Gastroesophageal sphincter (tissue), 4 donors: Measurements from ENCODE around the gene FAM240A. TPM values are rescaled to one million over a fixed set of nuclear protein-coding genes. Genes with fewer than 3 reads are reported as not detected.

Experiments
- ATAC-seq: fragments of 150-250 bp; one replicate; pipeline ENCODE4 v1.9.1; 2016; ENCODE audit warnings: mild to moderate bottlenecking, moderate library complexity
- H3K27ac ChIP-seq, 4 donors: fragments of 200-600 bp; sonication (generic) in 3 of 4; 1 replicate in 3 of 4; 2 replicates in 1 of 4; pipeline ENCODE4 v1.5.1; 2016 to 2019
- H3K27me3 ChIP-seq: fragments of 200-600 bp; sonication (generic); one replicate; pipeline ENCODE4 v1.5.1; 2019
- H3K36me3 ChIP-seq, 2 donors: fragments of 200-600 bp; sonication (generic); one replicate each; pipeline ENCODE4 v1.5.1; 2019; ENCODE audit warnings: control low read depth in 1 of 2
- H3K4me1 ChIP-seq, 3 donors: fragments of 200-600 bp; sonication (generic); 1 replicate in 2 of 3; 2 replicates in 1 of 3; pipeline ENCODE4 v1.5.1; 2016 to 2019; ENCODE audit warnings: control low read depth in 2 of 3
- H3K4me3 ChIP-seq, 2 donors: fragments of 200-600 bp; sonication (generic); one replicate each; pipeline ENCODE4 v1.5.1; 2019; ENCODE audit warnings: mild to moderate bottlenecking in 1 of 2, moderate library complexity in 1 of 2
- H3K9me3 ChIP-seq, 3 donors: fragments of 200-600 bp; sonication (generic); one replicate each; pipeline ENCODE4 v1.5.1; 2017 to 2019; ENCODE audit warnings: control low read depth in 2 of 3
- EP300 ChIP-seq: sonication (generic); formaldehyde crosslinking; IDR thresholded peaks from one replicate; pipeline ENCODE4 v1.6.1; 2017; ENCODE audit warnings: antibody characterized with exemption, mild to moderate bottlenecking
- POLR2A ChIP-seq, 2 donors: fragments of 450-650 bp; IDR thresholded peaks; one replicate each; pipeline ENCODE4 v1.6.1; 2017; ENCODE audit warnings: antibody characterized with exemption in 2 of 2, mild to moderate bottlenecking in 2 of 2, moderate library complexity in 1 of 2
- POLR2AphosphoS5 ChIP-seq: sonication (generic); formaldehyde crosslinking; IDR thresholded peaks from one replicate; pipeline ENCODE4 v1.6.1; 2017; ENCODE audit warnings: antibody characterized with exemption
- WGBS, 2 donors: methylation state at CpG; one replicate each; pipeline ENCODE4 v1.1.5; 2018; ENCODE audit warnings: low coverage in 1 of 2; 5-methylcytosine and 5-hydroxymethylcytosine counted together
- total RNA-seq, 4 donors: library from RNA; depleted of rRNA; stranded (reverse); fragments of >200 nt; gene quantifications; one replicate each; pipeline ENCODE4 v1.1.0, GENCODE V29; 2016
- TF ChIP-seq, protein P1 (sequence below), 4 experiments: fragments of 200-600 bp in 2 of 4; fragments of 450-650 bp in 2 of 4; sonication (generic) in 1 of 4; IDR thresholded peaks; one replicate each; pipeline ENCODE4 v1.5.1; 2017 to 2019; ENCODE audit warnings: antibody characterized with exemption in 4 of 4, mild to moderate bottlenecking in 2 of 4, moderate library complexity in 2 of 4

FAM240A gene
- total RNA-seq, 4 donors from 2014 or later, result not detected

DNA sequence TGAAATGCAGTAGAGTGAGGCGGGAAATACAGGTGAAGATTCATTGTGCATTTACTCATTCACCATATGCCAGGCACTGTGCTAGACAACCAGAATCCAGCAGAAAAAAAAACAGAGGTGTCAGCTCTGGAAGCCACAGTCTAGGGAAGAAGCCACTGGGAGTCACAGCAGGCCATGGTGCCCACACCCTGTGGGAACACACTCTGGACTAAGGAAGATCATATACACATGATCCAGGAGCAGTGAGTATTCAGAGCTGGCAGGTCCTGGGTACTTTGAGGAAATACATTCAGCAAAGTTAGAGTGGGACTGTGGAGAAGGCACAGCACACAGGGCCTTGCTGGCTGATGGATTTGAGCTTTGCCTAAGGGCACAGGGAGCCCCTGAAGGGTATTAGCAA lies 14.8 kb downstream of the FAM240A start:
- Histone ChIP-seq H3K27me3 (peaks cover 27% of the 10 kb centered on the region), H3K36me3 (no peaks in the 10 kb centered on the region), H3K4me1 (peaks cover 0 to 21% (median 14%) of the 10 kb centered on the region in 3 donors), H3K9me3 (no peaks in the 10 kb centered on the region), H3K4me3 (no peak overlapping the region), H3K27ac (no peak overlapping the region)
- TF ChIP-seq, protein P1, sequence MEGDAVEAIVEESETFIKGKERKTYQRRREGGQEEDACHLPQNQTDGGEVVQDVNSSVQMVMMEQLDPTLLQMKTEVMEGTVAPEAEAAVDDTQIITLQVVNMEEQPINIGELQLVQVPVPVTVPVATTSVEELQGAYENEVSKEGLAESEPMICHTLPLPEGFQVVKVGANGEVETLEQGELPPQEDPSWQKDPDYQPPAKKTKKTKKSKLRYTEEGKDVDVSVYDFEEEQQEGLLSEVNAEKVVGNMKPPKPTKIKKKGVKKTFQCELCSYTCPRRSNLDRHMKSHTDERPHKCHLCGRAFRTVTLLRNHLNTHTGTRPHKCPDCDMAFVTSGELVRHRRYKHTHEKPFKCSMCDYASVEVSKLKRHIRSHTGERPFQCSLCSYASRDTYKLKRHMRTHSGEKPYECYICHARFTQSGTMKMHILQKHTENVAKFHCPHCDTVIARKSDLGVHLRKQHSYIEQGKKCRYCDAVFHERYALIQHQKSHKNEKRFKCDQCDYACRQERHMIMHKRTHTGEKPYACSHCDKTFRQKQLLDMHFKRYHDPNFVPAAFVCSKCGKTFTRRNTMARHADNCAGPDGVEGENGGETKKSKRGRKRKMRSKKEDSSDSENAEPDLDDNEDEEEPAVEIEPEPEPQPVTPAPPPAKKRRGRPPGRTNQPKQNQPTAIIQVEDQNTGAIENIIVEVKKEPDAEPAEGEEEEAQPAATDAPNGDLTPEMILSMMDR (IDR thresholded peaks at IDR 0.05), result no peak
- TF ChIP-seq POLR2A (IDR thresholded peaks at IDR 0.05) (no peak), POLR2AphosphoS5 (no peak), EP300 (no peak)
- 88% methylated on average over 1 of the region's 1 CpG for WGBS, 2 donors
- no peak for ATAC-seq

DNA sequence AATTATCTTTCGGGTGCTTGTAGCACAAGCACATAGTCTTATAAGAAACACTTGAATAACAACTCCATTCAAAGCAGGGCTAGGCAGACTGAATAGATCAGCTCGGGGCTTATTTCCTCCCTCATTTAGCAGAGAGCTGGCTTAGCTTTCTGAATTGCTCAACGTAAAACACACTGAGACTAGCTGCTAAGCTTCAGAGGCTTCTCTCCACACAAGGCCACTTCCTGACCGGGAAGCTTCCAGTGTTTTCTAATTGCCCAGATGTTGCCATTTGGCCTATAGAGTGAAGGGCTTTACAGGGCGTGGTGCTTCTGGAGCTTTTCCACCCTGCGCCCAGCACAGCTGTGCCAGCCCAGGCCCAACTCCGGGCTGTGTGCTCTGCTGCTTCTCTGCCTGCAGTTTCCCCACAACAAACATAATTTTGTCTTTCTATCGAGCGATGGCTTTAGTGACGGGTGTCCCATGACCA lies 16.6 kb downstream of the FAM240A start:
- H3K4me3 ChIP-seq, result peak overlapping the region in 1 of 2 donors; percentile 42
- H3K9me3 ChIP-seq, result no peaks in the 10 kb centered on the region
- peaks cover 14% of the 10 kb centered on the region for H3K27me3 ChIP-seq
- WGBS, 2 donors, result 31 to 72% methylated on average over 3 to 7 of the region's 10 CpGs
- H3K36me3 ChIP-seq, result no peaks in the 10 kb centered on the region
- no peak for TF ChIP-seq POLR2AphosphoS5
- TF ChIP-seq, protein P1 (IDR thresholded peaks at IDR 0.05), result no peak
- no peak for TF ChIP-seq EP300
- TF ChIP-seq POLR2A (IDR thresholded peaks at IDR 0.05), result no peak
- peak overlapping the region in 3 of 4 donors; percentile 67 to 76 (median 70) for H3K27ac ChIP-seq
- ATAC-seq, result peak; percentile 41
- H3K4me1 ChIP-seq, result peaks cover 0 to 21% (median 14%) of the 10 kb centered on the region in 3 donors

DNA sequence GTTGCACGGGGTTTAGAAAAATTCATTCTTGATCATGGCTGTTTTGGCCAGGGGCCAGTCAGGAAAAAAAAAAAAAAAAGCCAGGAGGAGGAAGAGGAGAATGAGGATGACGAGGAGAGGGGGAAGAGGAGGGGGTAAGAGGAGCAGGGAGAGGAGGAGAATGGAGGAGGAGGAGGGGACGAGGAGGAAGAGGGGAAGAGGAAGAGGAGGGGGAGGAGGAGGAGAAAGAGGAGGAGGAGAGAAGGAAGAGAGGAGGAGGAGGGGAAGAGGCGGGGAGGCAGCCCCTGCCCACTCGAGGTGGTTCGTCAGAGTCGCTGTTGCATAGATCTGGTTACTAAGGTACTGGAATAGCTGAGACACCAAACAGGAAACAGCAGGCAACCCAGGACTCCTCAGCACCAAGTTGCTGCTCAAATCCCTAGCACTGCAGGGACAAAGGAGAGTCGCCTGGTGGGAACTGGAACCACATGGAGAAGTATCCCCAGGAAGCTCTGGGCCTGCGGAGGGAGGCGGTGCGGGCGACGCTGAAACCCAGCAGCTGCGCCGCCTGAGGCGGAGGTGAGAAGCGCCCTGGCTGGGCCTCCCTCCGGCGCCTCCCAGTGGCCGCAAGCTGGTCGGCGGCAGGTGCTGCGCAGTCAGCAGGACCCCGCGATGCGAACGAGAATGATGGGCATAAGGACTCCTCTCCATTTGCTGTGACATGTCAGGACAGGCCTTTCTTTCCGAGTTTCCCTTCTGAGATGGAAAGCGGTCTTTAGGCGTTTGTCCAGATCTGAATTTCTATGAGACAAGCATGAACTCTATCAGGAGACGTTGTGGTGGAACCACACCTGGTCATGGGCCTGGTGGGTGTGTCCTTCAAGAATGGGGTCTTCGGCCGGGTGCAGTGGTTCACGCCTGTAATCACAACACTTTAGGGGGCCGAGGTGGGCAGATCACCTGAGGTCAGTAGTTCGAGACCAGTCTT lies 17.5 kb downstream of the FAM240A start:
- Histone ChIP-seq H3K27ac (peak overlapping the region in 3 of 4 donors; percentile 67 to 76 (median 67)), H3K9me3 (no peaks in the 10 kb centered on the region), H3K4me3 (peak overlapping the region; percentile 1 to 42), H3K27me3 (peaks cover 5% of the 10 kb centered on the region), H3K36me3 (no peaks in the 10 kb centered on the region), H3K4me1 (peaks cover 0 to 21% (median 14%) of the 10 kb centered on the region in 3 donors)
- WGBS, 2 donors, result 0 to 15% methylated on average over 6 to 12 of the region's 36 CpGs
- peak; percentile 93 for ATAC-seq
- TF ChIP-seq POLR2A (IDR thresholded peaks at IDR 0.05) (no peak), EP300 (no peak), POLR2AphosphoS5 (no peak)
- TF ChIP-seq, protein P1 (IDR thresholded peaks at IDR 0.05), result peak; percentile 94 to 95 (median 94)

DNA sequence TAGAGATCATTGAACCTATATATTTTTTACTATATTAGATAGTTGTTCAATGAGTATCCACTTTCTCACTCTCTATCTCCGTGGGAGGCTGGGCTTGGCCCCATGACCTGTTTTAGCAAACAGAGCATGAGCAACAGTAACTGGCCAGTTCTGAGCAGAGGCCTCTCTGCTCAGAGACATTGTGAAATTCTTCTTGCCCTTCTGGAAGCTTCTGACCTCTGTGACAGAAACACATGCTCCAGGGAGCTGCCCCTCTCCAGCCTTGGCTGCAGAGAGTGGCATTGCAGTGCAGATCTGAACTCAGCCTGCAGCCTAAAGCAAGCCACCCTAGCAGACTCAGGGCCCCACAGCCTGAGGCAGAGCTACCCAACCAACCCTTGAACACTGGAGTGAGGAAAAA lies 20.5 kb downstream of the FAM240A start:
- H3K36me3 ChIP-seq, result no peaks in the 10 kb centered on the region
- ATAC-seq, result no peak
- WGBS, 2 donors, result 54% methylated on average over 1 of the region's 1 CpG; no CpG with 5 or more reads in 1 of the 2 donors
- H3K27me3 ChIP-seq, result no peaks in the 10 kb centered on the region
- H3K9me3 ChIP-seq, result no peaks in the 10 kb centered on the region
- H3K27ac ChIP-seq, result no peak overlapping the region
- H3K4me1 ChIP-seq, result peaks cover 0 to 21% (median 14%) of the 10 kb centered on the region in 3 donors
- no peak overlapping the region for H3K4me3 ChIP-seq
- TF ChIP-seq EP300 (no peak), POLR2A (IDR thresholded peaks at IDR 0.05) (no peak), POLR2AphosphoS5 (no peak)
- TF ChIP-seq, protein P1 (IDR thresholded peaks at IDR 0.05), result no peak
